GM19463 (cell line): ENCODE data around the gene MVK.

Source experiments
- ATAC-seq: cut with Tn5 transposase; IDR thresholded peaks from one replicate; pipeline ENCODE4 v1.9.1; 2021; ENCODE audit warnings: mild to moderate bottlenecking, moderate library complexity; ENCODE audit not compliant: unreplicated experiment

Gene MVK

GRCh38 chr12:109573029-109573913 lies at the start of gene MVK, which contains the start of gene MMAB:
MVK (plus strand) TSS chr12:109573794; CDS start chr12:109574823, 1,029 bp downstream.
MMAB (minus strand) TSS chr12:109573504; CDS start chr12:109573480, 24 bp downstream.
- ATAC-seq, result peak; percentile 95

GRCh38 chr12:109524466-109525278 lies 48.9 kb upstream of the MVK start:
- no peak for ATAC-seq

GRCh38 chr12:109525279-109525585 lies 48.4 kb upstream of the MVK start:
- ATAC-seq, result no peak

GRCh38 chr12:109527489-109528123 lies 46.0 kb upstream of the MVK start:
- no peak for ATAC-seq

- ATAC-seq, result no peak
Measured at GRCh38 chr12:109529691-109530640, 43.6 kb upstream of the MVK start.

GRCh38 chr12:109531411-109531810 lies 42.2 kb upstream of the MVK start:
- ATAC-seq, result no peak

- ATAC-seq, result no peak
Measured at GRCh38 chr12:109532721-109533486, 40.7 kb upstream of the MVK start.

GRCh38 chr12:109533487-109533740 lies 40.2 kb upstream of the MVK start:
- ATAC-seq, result no peak

- ATAC-seq, result no peak
Measured at GRCh38 chr12:109534456-109534855, 39.1 kb upstream of the MVK start.

- no peak for ATAC-seq
Measured at GRCh38 chr12:109535231-109535862, 38.2 kb upstream of the MVK start.

- no peak for ATAC-seq
Measured at GRCh38 chr12:109535863-109536250, 37.7 kb upstream of the MVK start.

GRCh38 chr12:109537136-109537535 lies 36.5 kb upstream of the MVK start:
- no peak for ATAC-seq

GRCh38 chr12:109538191-109538863 lies 35.3 kb upstream of the MVK start:
- no peak for ATAC-seq

- no peak for ATAC-seq
Measured at GRCh38 chr12:109539508-109539907, 34.1 kb upstream of the MVK start.

- no peak for ATAC-seq
Measured at GRCh38 chr12:109540526-109541412, 32.8 kb upstream of the MVK start.

- ATAC-seq, result no peak
Measured at GRCh38 chr12:109541413-109541726, 32.2 kb upstream of the MVK start.

- no peak for ATAC-seq
Measured at GRCh38 chr12:109542014-109542413, 31.6 kb upstream of the MVK start.

- ATAC-seq, result no peak
Measured at GRCh38 chr12:109542876-109543275, 30.7 kb upstream of the MVK start.
